ENCODE measurements around the gene NFE2L1.
"Not testable (repeated sequence)": the region's sequence is repeated elsewhere in the genome, so short reads cannot be mapped to it uniquely, and the experiment has no call there.

NFE2L1 gene

DNA sequence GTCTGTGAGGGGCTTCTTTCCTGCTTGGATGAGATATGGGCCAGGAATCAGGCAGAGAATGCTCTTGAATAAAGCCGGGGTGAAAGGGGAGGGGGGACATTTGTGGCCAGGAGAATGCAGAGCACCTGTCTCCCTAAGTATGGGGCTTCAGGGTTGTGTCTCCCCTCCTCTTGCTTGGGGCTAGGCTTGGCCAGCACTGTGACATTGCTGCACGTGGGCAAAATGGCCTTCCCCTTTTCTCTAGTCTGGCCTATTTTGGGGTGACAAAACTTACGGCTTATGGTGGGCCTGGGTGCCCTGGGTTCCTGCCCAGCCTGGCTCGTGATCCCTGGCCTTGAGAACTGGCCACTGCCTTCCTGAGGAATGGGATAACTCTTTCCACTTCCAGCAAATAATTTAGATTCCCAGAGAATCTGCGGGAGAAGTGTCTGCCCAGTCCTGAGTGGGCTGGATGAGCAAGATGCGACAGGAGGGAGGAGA is 5.6 kb downstream of the NFE2L1 start:
- ATAC-seq: no peak
- Mint-ChIP-seq H3K4me1 (peaks cover 95% of the 10 kb centered on the region), H3K9me3 (no peaks in the 10 kb centered on the region), H3K27ac (peak overlapping the region; percentile 91 to 92), H3K4me3 (peak overlapping the region; percentile 86 to 95), H3K27me3 (no peaks in the 10 kb centered on the region)
- DNase-seq: no peak

- Mint-ChIP-seq H3K27me3 (no peaks in the 10 kb centered on the region), H3K9me3 (no peaks in the 10 kb centered on the region), H3K4me1 (peaks cover 98% of the 10 kb centered on the region), H3K4me3 (peak overlapping the region; percentile 93 to 95), H3K27ac (peak overlapping the region; percentile 100)
- no peak for ATAC-seq
- no peak for DNase-seq
These were observed 6.4 kb downstream of the NFE2L1 start for GRCh38 chr17:48054238-48055185.

DNA sequence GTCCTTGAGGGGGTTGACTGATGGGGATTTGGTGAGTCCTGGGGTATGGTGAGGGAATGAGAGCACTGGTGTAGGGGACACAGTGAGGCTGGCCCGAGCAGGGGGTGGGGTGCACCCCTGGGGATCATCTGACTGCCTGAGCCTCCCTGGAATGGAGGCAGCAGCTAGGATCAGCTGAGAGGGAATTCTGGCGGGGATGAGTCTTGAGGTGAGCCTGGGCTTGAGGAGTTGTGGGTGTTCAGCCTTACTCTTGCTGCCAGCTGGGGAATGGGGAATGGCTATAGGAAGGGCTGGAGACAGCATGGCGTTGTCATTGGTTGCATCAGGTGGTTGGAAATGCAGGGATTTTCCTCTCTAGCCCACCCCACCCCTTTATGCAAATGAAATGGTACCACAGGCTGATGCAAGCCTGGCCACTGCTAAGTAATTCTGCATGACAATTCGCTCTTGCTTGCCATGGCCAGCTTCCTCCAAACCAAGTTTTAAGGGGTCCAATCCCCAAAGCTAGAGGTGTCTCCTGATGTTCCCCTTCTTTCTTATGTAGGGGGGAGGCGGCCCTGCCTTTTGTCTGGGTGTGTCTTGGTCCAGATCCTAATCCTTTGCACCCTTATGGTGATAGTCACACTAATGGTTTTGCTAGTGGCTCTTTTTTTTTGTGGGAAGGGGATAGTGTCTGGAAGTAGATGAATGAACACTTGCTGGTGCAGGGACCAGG is 7.5 kb downstream of the NFE2L1 start:
- ATAC-seq: peak; percentile 90
- Mint-ChIP-seq H3K4me1 (peaks cover 98% of the 10 kb centered on the region), H3K4me3 (peak overlapping the region; percentile 88 to 93)

DNA sequence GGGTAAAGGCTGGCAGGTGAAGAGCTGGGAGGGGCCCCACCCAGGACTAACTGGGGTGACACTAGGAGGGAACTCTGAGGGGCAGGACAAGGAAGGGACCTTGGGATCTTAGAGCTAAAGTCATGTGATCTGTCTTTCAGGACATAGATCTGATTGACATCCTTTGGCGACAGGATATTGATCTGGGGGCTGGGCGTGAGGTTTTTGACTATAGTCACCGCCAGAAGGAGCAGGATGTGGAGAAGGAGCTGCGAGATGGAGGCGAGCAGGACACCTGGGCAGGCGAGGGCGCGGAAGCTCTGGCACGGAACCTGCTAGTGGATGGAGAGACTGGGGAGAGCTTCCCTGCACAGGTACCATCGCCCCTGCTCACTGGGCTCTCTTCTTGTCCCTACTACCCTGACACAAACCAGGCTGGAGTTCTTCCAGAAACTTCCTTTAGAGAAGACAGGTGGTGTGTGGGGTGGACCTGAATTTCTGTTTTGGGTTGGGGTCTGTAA is 8.1 kb downstream of the NFE2L1 start:
- DNase-seq (peak in 1 of 2 donors; percentile 42), ATAC-seq (peak; percentile 26)
- Mint-ChIP-seq H3K9me3 (no peaks in the 10 kb centered on the region), H3K4me1 (peaks cover 98% of the 10 kb centered on the region), H3K4me3 (peak overlapping the region; percentile 88 to 93), H3K27ac (peak overlapping the region; percentile 100), H3K27me3 (no peaks in the 10 kb centered on the region)

More for the DNA sequence above, 7.5 kb downstream of the NFE2L1 start:
- no peaks in the 10 kb centered on the region for H3K27me3 Mint-ChIP-seq
- no peaks in the 10 kb centered on the region for H3K9me3 Mint-ChIP-seq
- DNase-seq: peak; percentile 79 to 89
- peak overlapping the region; percentile 100 for H3K27ac Mint-ChIP-seq

- H3K4me3 Mint-ChIP-seq: peak overlapping the region; percentile 88 to 93
- DNase-seq (no peak), ATAC-seq (no peak)
- no peaks in the 10 kb centered on the region for H3K27me3 Mint-ChIP-seq
- peaks cover 95% of the 10 kb centered on the region for H3K4me1 Mint-ChIP-seq
- no peaks in the 10 kb centered on the region for H3K9me3 Mint-ChIP-seq
- peak overlapping the region; percentile 100 for H3K27ac Mint-ChIP-seq
These were observed 8.7 kb downstream of the NFE2L1 start for GRCh38 chr17:48056879-48057278.

DNA sequence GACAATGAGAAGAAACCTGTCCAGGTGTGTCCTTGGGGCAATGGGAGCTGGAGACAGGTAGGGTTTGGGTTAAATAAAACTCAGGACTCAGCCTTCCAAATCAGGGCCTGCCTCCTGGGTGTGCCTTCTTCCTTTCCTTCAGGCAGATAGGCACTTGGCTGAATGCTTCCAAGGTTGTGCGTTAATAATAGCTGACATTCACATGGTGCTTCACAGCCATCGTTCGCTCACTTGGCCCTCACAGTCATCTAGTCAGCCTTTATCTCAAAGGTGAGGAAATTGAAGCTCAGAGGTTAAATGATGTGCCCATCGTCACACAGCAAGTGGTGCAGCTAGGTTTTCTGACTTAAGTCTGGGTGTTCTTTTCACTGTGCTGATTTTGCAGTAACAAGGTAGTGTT is 9.5 kb downstream of the NFE2L1 start:
- DNase-seq (no peak), ATAC-seq (no peak)
- peak overlapping the region in 1 of 2 donors; percentile 93 for H3K4me3 Mint-ChIP-seq
- H3K27ac Mint-ChIP-seq: peak overlapping the region; percentile 100
- peaks cover 88% of the 10 kb centered on the region for H3K4me1 Mint-ChIP-seq
- no peaks in the 10 kb centered on the region for H3K9me3 Mint-ChIP-seq
- no peaks in the 10 kb centered on the region for H3K27me3 Mint-ChIP-seq

- ATAC-seq (no peak), DNase-seq (no peak)
- Mint-ChIP-seq H3K27ac (peak overlapping the region; percentile 100), H3K9me3 (no peaks in the 10 kb centered on the region), H3K27me3 (no peaks in the 10 kb centered on the region), H3K4me1 (peaks cover 78% of the 10 kb centered on the region), H3K4me3 (peak overlapping the region; percentile 47 to 67)
These were observed 10.4 kb downstream of the NFE2L1 start for GRCh38 chr17:48058393-48059124.

DNA sequence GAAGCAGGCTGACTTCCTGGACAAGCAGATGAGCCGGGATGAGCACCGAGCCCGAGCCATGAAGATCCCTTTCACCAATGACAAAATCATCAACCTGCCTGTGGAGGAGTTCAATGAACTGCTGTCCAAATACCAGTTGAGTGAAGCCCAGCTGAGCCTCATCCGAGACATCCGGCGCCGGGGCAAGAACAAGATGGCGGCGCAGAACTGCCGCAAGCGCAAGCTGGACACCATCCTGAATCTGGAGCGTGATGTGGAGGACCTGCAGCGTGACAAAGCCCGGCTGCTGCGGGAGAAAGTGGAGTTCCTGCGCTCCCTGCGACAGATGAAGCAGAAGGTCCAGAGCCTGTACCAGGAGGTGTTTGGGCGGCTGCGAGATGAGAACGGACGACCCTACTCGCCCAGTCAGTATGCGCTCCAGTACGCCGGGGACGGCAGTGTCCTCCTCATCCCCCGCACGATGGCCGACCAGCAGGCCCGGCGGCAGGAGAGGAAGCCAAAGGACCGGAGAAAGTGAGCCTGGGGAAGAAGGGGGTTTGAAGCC is 11.0 kb downstream of the NFE2L1 start:
- no peak for ATAC-seq
- Mint-ChIP-seq H3K27ac (peak overlapping the region; percentile 100), H3K9me3 (no peaks in the 10 kb centered on the region), H3K27me3 (no peaks in the 10 kb centered on the region), H3K4me3 (peak overlapping the region; percentile 47 to 60), H3K4me1 (peaks cover 72% of the 10 kb centered on the region)
- DNase-seq: no peak

DNA sequence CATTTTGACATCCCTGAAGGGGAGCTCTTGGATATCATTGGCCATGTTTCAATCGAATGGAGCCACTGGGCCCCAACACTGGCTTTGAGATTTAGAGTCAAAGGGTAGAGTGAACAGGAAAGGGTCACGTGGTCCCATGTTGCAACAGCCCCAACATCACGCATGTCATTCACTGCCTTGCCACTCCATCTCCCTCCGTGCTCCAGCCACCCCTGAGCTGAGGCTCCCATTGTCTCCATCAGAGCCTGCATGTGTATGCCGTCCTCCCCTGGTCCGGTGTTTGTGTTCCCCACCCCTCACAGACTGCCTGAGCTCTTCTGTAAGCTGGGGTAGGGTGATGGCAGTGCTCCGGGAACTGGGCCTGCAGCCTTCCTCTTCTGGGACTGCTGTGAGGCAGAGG is 12.1 kb downstream of the NFE2L1 start:
- DNase-seq: no peak
- no peak for ATAC-seq
- Mint-ChIP-seq H3K9me3 (no peaks in the 10 kb centered on the region), H3K27ac (peak overlapping the region in 1 of 2 donors; percentile 81), H3K27me3 (no peaks in the 10 kb centered on the region), H3K4me3 (peak overlapping the region in 1 of 2 donors; percentile 36), H3K4me1 (peaks cover 61% of the 10 kb centered on the region)

DNA sequence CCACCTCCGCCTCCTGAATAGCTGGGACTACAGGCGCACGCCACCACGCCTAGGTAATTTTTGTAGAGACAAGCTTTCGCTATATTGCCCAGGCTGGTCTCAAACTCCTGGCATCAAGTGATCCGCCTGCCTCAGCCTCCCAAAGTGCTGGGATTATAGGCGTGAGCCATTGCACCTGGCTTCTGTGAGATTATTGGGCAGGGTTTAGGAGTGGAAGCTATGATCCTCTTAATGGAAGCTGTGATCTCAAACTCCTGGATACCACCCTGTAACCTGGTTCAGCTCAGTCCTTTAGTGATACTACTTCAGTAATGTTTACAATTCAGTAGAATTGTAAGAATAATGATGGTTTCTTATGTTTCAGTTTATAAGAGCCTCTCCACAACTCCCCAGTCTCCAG is 14.1 kb downstream of the NFE2L1 start:
- H3K4me3 Mint-ChIP-seq: no peak overlapping the region
- H3K4me1 Mint-ChIP-seq: peaks cover 41% of the 10 kb centered on the region
- ATAC-seq: no peak
- no peaks in the 10 kb centered on the region for H3K27me3 Mint-ChIP-seq
- DNase-seq: no peak
- H3K27ac Mint-ChIP-seq: peak overlapping the region in 1 of 2 donors; percentile 62
- H3K9me3 Mint-ChIP-seq: no peaks in the 10 kb centered on the region

DNA sequence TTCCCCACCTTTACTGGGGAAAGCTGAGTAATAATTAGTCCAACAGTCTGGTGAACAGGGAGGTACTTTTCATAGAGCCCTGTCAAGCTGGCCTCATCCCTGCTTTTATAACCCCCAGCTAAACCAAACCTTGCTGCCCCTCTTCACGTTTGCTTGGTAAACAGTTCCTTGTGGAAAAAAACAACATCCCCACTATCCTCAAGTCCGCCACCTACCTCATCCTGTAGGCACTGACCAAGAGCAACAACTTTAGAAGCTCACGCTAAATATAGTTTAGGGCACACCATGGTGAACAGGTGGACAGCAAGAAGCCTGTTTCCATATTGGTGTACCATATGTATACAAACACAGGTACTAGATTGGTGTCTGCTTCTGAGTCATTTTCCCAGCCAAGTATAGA is 16.5 kb downstream of the NFE2L1 start:
- ATAC-seq (no peak), DNase-seq (no peak)
- Mint-ChIP-seq H3K9me3 (no peaks in the 10 kb centered on the region), H3K27ac (peak overlapping the region in 1 of 2 donors; percentile 51), H3K4me1 (peaks cover 20% of the 10 kb centered on the region), H3K4me3 (no peak overlapping the region), H3K27me3 (no peaks in the 10 kb centered on the region)

DNA sequence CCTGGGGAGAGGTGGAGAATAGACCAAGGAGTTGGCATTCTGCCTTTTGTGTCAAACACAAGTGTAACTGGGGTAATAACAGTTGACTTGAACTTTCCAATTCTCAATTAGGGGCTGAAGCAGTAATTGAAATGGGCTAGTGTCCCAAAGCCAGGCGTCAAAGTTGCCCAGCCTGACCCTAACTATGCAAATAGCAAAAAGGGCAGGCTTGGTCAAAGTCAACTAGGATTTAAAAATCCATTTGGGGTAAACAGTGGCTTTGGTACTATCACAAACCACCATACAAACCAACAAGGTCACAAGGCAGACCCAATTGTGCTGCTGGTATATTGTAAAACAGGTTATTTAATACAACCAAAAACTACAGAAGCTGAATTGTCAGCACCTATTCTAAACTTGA is 18.0 kb downstream of the NFE2L1 start:
- Mint-ChIP-seq H3K4me1 (peaks cover 4% of the 10 kb centered on the region), H3K27ac (no peak overlapping the region), H3K27me3 (no peaks in the 10 kb centered on the region), H3K9me3 (no peaks in the 10 kb centered on the region), H3K4me3 (no peak overlapping the region)
- no peak for DNase-seq
- no peak for ATAC-seq

GRCh38 chr17:48066656-48067055 is 18.5 kb downstream of the NFE2L1 start:
- Mint-ChIP-seq H3K27ac (peak overlapping the region in 1 of 2 donors; percentile 73), H3K4me3 (no peak overlapping the region), H3K27me3 (no peaks in the 10 kb centered on the region), H3K4me1 (no peaks in the 10 kb centered on the region), H3K9me3 (no peaks in the 10 kb centered on the region)
- ATAC-seq (no peak), DNase-seq (no peak)

DNA sequence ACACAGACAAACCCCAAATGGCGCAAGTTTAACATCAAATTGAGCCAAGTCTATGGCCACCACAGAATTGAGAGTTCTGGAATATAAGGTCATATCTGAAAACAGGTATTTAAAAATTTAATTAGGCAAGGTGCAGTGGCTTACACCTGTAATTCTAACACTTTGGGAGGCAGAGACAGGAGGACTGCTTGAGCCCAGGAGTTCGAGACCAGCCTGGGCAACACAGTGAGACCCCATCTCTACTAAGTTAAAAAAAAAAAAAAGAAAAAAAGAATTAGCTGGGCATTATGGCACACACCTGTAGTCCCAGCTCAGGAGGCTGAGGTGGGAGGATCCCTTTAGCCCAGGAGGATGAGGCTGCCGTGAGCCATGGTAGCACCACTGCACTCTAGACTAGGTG is 19.1 kb downstream of the NFE2L1 start:
- Mint-ChIP-seq H3K9me3 (no peaks in the 10 kb centered on the region), H3K4me3 (no peak overlapping the region), H3K27me3 (no peaks in the 10 kb centered on the region), H3K4me1 (no peaks in the 10 kb centered on the region), H3K27ac (no peak overlapping the region)
- no peak for ATAC-seq
- DNase-seq: no peak

DNA sequence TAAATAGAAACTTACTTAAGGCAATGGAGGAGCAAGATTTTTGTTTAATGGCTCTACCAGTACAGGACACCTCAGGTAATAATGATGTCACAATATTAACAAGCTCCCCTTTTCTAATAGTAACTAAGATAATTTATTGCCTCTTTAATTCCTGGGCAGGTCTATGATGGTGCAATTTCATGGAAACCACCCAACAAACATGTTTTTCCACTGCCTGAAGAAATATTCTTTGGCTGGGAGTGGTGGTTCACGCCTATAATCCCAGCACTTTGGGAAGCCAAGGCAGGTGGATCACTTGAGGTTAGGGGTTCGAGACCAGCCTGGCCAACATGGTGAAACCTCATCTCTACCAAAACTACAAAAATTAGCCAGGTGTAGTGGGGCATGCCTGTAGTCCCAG is 19.6 kb downstream of the NFE2L1 start:
- not testable (repeated sequence) for H3K4me1 Mint-ChIP-seq, DNase-seq, H3K9me3 Mint-ChIP-seq, H3K4me3 Mint-ChIP-seq, ATAC-seq, H3K27me3 Mint-ChIP-seq
- peak overlapping the region in 1 of 2 donors; percentile 59 for H3K27ac Mint-ChIP-seq

Data from stimulated activated naive CD8-positive, alpha-beta T cell treated with anti-CD3 and anti-CD28 coated beads, Interleukin-15, amount 100 ng/mL, for 72 hours (primary cell).